TTC549 (cell line): ENCODE measurements around the gene PRR16.

ENCODE experiments used
- FAIRE-seq: peaks from 2 replicates; lab custom pipeline; 2012; peaks lifted over from hg19 to GRCh38; lab: Jason Lieb, UNC

The PRR16 gene

DNA sequence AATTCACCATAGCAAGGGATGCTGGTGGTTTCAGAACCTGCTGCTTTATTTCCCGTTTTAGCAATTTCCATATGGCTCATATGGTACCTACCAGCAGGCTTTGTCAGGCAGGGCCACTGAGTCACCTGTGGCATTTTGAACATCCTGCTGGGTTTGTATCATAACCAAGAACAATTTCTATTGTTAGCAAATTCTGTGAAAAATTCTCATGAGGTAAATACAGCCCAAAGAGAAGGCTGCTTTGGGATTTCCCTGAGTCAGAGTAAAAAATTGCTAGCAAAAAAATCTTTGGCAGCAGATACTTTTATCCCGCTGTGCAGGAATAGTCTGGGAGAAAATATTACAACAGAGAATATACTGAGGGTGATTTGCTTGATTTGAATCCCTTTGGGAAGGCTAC lies 52.7 kb downstream of the PRR16 start:
- FAIRE-seq = no peak

DNA sequence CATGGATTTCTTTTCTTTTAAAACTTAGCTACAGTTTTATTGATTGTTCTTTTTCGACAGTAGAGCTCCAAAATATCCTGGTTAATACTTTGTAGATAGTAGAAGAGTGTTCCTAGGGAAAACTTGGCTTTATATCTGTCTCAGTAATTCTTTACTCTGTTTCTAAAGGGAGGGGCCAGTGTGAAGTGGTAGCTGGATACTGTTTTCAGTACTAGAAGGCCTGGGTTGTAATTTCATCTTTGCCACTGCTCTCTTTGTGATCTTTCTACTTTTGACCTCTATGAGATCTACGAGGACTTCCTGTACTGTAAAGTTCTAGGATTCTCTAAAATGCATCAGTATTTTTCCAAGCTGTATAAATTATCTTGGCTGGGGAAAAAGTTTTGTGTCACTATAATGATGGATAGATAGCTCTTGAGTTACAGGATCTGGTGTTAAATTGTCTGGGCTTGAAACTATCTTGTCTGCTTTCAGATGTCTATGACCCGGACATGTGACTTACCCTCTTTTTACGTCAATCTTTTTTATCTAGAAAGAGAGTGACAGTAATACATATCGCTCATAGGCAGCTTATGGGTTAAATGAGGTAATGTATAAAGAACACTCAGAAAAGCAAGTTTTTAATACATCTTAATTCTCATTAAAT lies 53.6 kb downstream of the PRR16 start:
- no peak for FAIRE-seq

DNA sequence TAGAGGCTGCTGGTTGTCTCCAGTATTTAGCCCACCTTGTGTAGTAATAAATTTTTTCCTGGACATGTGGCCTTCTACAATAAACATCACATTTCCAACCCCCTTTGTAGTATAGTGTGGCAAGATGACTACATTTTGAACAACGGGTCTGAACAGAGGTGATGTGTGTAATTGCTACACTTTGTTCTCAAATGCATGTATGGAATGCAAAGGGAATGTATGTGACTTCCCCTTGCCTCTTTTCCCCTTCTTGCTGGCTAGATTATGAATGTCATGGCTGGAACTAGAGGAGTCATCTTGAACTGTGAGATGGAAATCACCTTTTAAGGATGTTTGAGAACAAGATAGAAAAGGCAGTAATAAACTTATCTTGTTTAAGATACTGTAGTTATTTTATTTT lies 54.5 kb downstream of the PRR16 start:
- FAIRE-seq = no peak

DNA sequence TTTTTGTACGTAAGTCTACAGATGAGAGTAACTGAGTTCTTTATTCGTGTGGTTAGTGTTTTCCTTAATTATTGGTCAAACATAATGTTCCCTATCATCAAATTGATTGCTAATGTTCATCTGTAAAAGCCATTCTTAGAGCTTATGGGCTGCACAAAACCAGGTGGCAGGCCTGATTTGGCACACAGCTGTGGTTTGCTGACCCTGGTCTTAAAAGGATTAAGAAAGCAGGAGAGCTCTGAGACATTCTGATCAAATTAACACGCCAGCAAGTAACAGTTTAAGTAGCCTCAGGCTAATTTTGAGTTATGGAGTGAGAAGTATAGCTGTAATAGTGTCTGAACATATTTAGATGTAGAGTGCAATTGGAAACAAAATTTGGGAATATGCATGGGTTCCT lies 63.2 kb downstream of the PRR16 start:
- FAIRE-seq = no peak

DNA sequence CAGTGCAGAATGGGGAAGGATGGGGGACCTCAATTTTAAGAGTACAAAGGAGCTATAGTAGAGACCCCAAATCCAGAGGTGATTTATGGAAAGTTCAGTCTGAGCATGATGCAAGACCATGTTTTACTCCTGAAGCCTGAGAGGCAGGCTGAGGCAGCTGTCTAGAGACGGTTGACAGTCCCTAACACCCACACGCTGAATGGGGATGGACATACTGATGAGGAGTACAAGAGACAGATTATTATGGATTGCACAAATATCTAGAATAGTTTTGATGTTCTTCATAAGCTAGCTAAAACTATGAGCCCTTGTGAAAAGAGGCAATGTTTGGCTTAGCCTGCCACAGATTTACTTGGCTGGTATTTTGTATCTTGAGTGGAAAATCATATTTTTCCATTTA lies 64.5 kb downstream of the PRR16 start:
- FAIRE-seq = no peak

DNA sequence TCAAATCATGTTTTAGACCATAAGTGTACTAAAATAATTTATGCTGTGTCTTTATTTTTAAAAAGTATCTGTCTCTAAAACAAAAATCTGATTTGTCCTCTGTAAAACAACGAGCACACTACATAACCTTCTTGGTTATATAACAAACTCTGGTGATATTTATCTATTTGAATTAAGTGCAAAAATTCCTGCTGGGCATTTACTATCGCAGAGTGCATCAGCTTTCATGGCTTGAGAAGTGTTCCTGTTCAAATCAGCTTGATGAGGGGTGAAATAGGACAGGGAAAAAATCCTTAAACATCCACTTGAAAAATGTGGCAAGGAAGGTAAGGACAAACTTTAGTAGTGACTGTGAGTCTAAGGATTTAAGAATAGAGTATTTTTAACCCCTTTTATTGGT lies 65.3 kb downstream of the PRR16 start:
- no peak for FAIRE-seq

DNA sequence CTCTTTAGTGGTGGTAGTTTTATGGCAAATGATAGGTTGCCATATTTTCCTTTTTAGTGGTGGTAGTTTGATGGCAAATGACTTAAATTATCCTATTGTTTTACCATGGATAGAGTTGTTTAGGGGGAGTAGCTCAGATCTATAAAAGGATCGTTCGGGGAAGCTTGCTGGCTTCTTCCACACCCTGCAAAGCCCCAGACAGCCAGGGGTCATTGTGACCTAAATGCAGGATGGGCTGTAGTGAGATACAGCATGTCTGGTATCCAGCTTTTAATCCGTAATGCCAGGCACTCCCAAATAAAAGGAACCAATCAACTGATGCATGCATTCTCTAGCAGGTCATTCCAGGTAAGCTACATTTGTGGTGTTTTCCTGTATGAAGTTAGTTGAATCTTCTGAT lies 67.1 kb downstream of the PRR16 start:
- FAIRE-seq = no peak

DNA sequence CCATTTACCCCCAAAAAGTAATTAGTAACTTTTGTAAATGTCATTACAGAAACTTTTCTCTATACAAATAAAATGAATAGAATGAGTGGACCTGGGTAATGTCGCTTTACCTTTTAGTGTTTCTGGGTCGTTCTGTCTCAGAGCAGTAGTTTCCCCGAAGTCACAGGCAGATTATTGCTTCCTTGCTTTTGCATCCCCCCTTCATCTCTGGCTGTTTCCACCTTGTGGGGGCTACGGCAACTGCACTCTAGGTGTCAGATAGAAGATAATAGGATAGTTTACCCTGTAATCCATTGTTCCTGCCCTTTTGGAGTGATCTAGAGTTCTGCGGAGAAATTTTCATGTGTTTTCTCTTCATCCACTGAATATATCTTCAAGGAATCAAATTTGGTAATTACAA lies 68.7 kb downstream of the PRR16 start:
- no peak for FAIRE-seq

DNA sequence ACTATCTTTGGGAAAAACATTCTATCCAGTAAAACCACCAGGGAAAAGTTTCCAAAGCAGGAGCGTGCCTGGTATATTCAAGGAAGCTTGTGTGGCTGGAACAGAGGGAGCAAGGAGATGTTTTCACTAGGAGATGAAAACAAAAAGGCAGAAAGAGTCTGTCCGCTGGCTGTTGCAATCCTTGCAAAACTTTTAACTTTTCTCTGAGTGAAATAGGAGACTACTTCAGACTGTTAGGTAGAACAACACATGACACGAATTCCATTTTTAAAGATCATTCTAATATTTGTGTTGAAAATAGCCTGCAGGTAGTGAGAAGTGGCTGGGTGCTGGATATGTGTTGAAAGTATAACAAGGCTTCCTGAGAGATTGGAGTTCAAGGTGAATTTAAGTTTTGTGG lies 69.5 kb downstream of the PRR16 start:
- no peak for FAIRE-seq

DNA sequence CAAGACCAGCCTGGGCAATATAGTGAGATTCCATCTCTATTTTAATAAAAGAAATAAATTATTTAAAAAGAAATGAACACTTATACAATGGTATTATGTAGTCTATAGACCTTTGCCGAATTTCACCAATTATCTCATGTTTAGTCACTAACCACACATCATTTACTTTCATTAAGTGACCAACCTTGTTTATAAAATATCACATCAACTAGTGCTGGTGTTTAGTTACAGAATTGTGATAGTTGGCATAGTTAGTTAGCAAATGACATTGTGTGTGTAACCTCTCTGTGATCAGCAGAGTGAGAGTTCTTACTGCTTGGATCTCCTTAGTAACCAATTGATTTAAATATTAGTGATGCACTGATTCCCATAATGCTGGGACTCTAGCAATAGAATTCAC lies 71.8 kb downstream of the PRR16 start:
- no peak for FAIRE-seq

DNA sequence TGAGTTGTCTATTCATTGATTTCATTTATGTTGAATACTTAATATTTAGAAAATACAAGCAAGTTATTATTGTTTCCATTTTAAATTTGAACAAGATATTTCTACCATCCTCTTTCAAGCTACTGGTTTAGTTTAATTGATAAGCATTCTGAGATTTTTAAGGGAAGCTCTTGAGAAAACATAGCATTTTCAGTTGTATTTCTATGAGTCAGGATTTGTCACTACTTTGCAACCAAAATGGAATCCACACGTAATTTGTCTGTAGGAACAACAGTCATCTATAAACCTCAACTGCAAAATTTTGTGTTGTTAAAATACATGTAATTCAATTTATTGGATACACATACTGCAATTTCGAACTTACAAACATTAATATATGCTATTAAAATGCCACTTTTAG lies 74.0 kb downstream of the PRR16 start:
- FAIRE-seq = no peak

DNA sequence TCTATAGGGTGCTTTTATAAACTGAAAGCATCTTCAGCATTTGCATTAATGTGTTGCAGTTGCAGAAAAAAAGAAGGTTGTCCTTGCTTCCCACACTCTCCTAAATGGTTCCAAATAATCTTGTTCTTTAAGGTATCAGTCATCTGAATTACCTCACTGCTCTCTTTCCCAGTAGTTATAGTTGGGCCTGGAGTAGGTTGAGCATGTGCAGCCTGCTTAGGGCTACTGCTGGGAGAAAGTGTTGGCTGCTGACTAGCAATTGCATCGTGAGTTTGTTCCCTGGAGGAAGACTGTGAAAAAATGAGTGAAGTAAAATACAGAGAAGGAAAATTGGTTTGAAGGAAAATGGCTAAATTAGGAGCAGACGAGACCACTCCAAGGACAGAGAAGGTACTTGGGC lies 74.5 kb downstream of the PRR16 start:
- FAIRE-seq = no peak

DNA sequence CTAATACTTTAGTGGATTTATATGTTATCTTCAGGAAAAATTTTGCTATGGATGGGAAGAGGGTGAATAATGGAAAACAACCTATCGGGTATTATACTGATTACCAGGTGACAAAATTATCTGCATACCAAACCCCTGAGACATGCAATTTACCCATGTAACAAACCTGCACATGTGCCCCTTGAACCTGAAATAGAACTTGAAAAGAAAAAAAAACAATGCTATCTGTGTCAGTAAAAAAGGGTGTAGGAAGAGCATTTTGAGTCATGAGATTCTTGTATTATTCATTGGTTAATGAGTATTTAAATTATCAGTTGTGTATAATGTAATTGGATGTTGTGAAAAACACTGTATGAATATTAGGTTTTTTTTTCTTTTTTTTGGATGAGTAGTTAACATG lies 75.4 kb downstream of the PRR16 start:
- FAIRE-seq = no peak

DNA sequence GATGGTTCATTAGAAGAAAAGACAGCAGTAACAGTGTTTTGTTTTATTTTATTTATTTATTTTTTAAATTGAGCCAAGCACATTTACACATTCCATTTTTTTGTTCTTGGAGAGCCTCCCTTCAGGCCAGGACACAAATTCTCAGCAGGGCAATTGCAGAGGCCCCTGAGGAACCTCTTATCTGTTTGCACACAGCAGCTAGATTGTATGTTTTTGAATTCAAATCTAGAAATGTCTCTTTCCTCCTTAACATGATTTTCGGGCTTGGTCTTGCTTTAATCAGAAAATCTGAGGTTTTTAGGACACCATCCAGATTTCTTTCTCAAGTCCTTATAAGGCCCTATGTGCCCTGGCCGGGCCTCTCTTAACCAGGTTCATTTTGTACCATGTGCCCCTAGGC lies 76.0 kb downstream of the PRR16 start:
- no peak for FAIRE-seq

DNA sequence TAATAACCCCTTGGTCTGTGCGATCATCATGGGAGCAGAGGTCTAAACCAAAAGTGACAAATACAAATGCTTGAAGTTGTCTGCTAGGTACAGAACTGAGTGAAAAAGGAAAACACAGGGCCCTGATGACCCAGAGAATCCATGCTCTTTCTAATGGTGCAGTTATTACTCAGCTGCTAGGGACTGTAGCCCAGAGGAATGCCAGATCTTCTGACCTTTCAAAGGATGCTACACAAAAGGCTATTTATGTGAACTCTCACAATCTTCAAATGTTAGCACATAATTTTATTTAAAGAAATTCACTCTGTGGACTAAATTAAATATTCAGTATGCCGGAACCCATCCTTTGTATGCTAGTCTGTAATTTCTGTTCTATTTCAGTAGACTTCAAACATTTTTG lies 79.9 kb downstream of the PRR16 start:
- no peak for FAIRE-seq

DNA sequence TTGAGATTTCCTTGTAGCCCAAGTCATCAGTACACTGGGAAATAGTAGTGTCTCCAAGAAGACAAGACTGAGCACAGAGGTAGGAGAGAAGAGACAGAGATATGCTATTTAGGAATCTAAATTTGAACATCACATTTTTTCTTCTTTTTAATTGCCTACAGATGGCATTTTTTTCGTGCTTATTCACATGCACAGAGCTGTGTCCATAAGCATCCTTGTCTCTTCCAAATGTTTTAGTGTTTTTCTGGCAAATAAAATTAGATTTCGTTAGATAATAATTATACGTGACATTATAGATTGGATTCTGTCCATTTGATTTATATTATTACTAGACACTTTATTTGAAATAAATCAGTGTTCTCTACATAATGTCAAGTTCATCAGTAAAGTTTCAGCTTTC lies 80.9 kb downstream of the PRR16 start:
- no peak for FAIRE-seq

DNA sequence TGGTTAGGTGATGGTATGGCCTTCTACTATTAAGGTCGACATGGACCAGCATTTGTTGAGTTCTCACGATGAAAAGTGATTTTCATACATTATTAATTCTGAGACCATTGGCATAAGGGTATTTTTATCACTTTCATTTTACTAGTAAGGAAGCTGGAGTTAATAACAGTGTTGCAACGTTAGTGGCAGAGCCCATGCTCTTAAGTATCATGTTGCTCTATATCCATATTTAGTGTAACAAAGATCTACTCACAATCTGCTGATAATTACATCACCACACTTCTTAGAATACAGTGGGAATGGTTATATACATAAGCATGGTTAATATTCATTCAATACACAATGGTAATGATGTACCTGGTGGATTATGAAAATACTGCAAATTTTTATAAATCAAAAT lies 81.9 kb downstream of the PRR16 start:
- FAIRE-seq = no peak

DNA sequence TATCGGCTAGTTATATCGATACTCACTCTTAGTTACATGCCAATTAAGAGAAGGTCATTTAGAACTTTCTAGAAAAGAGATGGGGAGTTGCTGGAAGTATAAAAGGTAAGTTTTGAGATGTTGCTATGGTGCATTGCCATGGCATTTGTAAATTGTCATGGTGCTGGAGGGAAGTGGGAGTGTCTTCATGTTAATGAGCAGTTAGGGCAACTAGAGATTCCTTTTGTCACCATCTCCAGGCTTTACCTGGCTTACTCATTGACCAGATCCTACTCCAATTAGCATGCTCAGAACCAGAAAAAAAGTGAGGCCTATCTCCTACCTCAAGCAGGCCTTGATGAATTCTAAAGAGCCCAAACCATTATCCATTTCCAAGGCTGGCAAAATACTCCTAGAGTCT lies 82.8 kb downstream of the PRR16 start:
- FAIRE-seq = no peak

DNA sequence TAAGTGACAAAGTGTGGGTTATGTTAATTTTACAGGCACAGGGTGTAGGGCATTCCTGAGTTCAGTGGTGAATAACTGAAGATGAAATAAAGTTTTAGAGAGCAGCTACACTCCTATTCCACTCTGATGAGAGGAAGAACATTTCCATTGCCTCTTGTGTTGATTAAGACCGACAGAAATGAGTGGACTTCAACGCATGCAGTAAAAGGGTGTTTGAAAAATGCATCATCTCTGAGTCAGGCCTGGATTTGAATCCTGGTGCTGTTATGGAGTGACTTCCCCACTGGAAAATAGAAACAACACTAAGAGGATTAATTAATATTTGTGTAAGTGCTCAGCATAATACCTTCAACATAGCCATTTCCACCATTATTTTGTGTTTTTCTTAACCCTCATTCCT lies 86.3 kb downstream of the PRR16 start:
- FAIRE-seq = no peak

DNA sequence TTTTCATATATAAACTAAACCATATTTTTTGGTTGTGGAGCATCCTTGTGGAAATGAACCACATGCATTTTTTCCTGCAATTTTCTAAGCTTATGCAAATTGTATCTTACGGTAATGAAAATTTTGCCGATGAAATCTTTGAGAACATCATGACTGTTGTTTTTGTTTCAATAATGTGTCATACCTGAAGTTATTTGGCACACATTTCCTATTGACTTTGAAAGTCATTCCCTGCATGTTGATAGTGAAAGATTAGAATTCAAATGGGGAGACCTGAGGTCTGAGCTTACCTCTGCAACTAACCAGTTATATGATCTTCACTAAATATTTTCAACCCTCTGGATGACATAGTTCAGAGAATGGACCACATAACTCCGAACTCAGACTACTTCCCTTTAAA lies 88.5 kb downstream of the PRR16 start:
- no peak for FAIRE-seq

DNA sequence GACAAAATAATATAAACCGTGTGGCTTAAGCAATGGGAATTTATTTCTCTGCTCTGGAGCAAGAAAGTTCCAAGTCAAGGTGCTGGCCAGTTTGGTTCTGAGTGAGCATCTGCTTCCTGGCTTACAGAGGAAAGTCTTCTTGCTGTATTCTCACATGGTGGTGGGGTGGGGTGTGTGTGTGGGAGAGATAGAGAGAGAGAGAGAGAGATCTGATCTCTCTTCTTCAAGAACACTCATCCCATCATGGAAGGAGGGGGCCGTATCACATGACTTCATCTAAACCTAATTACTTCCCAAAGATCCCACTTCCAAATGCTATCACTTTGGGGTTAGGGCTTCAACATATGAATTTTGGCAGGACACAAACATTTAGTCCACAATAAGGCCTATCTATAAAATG lies 91.2 kb downstream of the PRR16 start:
- FAIRE-seq = no peak

DNA sequence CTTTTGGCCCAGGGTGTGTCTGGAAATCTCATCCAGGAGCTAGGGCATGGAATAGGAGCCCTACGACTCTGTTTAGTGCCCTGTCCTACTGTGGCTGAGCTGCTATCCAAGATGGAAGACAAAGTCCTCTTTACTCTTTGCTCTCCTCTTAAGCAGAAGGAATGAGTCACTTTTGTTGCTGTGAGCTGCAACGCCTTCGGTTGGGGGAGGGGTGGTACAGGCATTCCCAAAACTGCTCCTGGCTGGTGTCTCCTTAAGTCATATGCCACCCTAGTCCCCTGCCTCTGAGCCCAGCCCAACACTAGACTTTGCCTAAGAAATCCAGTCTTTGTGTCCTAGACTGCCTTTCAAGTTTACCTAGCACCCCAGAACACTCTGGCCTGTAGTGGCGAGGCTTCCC lies 99.9 kb downstream of the PRR16 start:
- FAIRE-seq = no peak

DNA sequence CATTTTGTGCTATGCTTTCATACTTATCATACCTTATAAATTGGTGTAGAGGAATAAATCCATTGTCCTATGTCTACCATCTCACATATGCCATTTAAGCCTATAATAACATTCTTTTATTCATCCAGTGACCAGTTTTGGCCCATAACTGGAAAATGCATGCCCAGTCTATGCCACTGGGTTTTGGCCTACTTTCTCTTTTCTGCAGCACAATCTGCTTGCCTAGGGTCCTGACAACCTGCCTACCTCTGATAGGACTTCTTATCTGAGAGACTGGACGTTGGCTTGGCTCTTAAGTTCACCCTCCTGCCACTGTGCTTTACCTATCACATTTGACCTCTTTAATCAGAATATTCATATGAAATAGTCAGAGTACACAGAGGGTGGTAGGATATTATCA lies 103.0 kb downstream of the PRR16 start:
- FAIRE-seq = no peak

DNA sequence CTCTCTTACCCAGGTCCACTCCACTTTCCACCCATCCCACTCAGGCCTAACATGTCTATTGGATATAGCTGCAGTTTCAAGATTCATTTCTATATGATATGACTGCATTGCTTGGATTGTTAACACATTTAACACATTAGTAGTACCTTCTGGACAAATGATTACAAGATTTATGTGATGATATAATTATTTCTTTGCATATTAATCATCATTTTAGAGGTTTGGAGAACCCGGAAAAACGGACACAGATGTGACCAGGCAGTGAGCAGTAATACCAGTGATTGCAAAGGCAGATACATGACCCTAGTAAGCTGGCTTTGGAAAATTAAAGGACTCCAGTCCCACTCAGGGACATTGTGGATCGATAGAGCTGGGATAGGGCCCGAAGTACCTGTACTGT lies 103.8 kb downstream of the PRR16 start:
- FAIRE-seq = no peak

DNA sequence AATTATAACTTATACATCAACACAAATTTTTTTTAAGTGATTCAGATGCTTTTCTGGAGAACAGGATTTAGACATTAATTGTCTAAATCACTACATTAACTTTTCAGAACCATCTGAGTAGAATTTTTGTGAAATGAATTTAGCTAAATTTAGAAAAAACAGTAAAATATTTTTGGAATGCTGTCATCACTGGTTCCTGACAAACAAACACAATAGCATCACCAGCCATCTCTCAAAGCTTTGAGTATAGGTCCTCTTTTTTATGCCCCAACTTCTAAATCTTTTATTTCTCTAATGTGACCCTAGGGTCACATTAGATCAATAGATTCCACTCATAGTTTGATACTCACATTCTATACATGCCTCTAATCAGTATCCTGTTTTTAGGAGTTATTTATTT lies 104.6 kb downstream of the PRR16 start:
- FAIRE-seq = no peak
